Activated T-cell treated with anti-CD3 and anti-CD28 coated beads for 48 hours (primary cell): Measurements from ENCODE around the gene STAT5B.
A peak's percentile ranks its signal among the peaks of the same experiment; 100 is the strongest.

Experiments
- DNase-seq: peaks from one replicate; pipeline ENCODE4 v3.0.0-alpha.2; 2020; ENCODE audit warnings: low read depth

The STAT5B gene

DNA sequence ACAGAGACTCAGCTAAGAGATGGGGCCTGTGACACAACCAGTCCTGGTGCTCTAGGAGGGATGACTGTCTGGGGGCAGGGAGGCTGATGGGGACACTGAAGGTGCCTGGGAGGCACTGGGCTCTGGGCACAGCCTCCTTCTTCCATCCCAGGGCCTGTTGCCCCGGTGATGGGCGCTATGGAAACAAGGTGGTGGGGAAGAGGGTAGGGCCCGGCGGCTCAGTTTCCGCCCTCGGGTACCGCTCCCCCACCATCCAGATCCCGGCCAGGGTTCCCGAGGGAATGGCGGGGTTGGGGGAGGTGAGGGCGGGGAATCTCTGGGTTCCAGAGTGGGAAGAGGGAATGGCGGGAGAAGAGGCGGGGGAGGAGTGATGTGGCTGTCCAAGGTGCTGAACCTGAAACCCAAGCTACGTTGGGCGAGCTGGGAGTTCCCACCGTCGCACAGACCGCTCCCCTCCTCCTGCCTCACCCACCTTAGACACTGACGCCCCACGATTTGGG lies 96.2 kb downstream of the STAT5B start:
- no peak for DNase-seq

DNA sequence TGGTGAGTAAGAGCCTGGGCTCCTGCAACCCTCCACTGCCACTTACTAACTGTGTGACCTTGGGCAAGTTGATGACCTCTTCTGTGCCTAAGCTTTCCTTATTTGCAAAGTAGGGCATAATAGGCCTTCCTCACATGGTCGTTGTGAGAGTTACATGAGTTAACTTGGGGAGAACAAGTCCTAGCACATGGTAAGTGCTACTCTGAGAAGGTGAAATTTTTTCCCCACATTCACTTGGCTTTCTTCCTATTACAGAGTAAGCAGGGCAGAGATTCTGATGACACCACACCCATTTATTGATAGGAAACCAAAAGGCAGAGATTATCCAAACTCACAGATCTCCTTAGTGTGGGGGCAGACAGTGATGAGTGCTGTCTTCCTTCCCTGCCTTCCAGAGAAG lies 96.9 kb downstream of the STAT5B start:
- no peak for DNase-seq

GRCh38 chr17:42178817-42179216 lies 97.4 kb downstream of the STAT5B start:
- DNase-seq, result no peak

- DNase-seq, result no peak
Measured at GRCh38 chr17:42177684-42178083, 98.5 kb downstream of the STAT5B start.

- no peak for DNase-seq
Measured at GRCh38 chr17:42174126-42174783, 101.9 kb downstream of the STAT5B start.

- DNase-seq, result no peak
Measured at GRCh38 chr17:42171831-42172230, 104.4 kb downstream of the STAT5B start.

GRCh38 chr17:42169351-42169750 lies 106.8 kb downstream of the STAT5B start:
- no peak for DNase-seq

GRCh38 chr17:42167807-42168206 lies 108.4 kb downstream of the STAT5B start:
- no peak for DNase-seq

DNA sequence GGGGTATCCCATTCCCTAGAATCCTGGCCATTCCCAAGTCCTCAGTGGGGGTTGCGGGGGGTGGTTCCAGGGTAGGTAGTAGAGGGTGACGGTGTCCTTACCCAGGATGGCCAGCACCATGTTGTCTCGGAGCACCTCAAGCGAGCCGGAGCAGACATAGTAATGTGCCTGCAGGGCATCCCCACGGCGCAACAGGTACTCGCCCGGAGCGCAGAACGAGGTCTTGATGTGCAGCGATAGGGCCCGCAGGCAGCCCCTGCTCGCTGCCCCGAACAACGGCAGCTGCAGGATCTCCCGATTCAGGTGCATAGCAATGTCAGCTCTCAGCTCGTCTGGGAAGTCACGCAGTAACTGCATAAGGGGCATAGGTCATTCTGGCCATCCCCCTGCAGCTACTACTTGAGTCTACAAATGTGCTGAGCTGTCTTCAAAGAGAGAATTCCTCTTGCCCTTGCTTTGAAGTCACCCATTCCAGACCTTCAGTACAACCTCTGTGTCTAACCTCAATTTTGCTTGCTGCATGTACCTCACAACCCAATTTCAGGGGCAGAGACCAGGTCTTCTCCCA lies 109.9 kb downstream of the STAT5B start:
- DNase-seq, result no peak

GRCh38 chr17:42165751-42166150 lies 110.4 kb downstream of the STAT5B start:
- DNase-seq, result no peak

GRCh38 chr17:42163696-42164407 lies 112.3 kb downstream of the STAT5B start:
- DNase-seq, result no peak

DNA sequence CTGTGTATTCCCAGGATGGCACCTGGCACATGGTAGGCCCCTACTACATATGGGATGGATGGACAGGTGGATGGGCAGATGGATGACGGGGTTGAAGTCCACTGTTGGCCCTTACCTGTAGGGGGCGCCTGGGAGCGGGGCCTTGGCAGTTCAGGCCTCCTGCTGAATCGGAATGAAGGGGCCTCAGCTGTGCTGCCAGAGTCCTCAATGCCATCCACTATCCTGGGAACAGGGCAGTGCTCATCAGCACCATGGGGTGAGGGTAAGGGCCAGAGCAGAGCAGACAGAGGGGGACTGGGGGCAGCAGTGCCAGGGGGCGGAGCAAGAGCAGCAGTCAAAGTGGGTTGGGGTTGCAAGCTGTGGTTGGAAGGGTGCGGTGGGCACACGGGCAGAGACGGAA lies 113.1 kb downstream of the STAT5B start:
- peak; percentile 58 for DNase-seq

DNA sequence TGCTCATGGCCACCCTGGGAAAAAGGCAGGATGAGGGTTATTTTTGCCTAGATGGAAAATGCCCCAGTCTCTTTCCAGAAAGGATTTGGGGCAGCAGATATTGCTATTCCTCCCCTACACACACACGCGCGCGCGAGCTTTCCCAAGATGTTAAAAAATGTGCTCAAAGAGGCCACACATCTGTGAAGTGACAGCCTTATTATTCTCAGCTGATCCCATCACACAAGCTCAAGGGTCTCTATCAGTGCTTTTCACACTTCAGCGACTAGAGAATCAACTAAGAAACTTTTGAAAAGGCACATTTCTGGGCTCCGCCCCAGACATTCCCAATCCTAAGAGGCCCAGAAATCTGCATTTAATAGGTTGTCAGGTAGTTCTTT lies 115.7 kb downstream of the STAT5B start:
- DNase-seq, result no peak

DNA sequence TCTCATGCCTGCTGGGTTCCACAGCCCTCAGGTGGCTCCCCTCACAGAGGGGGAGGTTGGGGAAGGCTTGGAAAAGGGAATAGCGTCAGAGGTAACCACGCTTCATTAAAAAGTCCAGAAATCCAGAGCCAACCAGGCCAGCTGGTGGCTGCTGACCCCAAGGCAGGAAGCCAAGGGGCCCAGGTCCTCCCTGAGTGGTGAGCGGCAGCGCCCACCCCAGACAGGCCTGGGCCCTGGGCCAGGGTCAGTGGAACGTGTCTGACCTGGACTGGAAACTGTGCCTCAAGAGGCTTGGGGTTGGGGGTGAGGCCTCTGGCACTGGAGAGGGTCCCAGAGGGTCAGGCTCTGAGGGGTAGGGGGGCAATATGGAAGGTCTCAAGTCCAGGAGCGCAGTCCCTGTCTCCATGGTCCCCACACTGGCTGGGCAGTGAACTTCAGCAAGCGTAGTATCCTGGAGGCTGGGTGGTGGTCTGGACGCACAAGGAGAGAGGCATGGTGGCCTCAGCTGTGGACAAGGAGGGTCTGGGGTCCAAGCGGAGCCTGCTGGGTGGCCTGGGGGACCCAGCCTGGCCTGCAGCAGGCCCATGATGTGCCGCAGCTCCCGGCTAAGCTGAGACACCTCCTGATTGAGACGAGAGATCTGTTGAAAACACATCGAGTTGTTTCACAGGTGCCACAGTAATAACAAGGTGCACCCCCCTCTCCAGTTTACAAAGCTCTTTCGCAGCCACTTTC lies 116.2 kb downstream of the STAT5B start:
- no peak for DNase-seq

DNA sequence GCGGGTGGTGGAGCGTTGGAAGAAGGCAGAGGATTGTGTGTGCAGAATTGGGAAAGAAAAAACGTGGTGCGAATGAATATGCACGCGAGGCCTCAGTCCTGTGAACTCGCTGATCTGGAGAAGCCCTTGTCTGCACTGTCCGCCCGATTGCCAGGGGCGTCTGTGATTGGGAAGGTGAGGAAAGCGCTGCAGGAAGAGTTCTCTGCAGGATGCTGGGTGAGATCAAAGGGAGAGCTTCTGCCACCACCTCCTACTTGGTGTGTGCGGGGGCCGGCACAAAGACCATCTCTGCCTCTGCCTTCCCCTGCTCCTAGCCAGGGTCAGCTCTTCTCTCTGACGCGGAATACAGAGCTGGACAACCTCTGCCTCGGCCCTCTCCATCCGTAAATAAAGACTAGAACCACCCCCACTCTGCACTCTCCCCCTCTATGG lies 120.6 kb downstream of the STAT5B start:
- DNase-seq, result no peak

DNA sequence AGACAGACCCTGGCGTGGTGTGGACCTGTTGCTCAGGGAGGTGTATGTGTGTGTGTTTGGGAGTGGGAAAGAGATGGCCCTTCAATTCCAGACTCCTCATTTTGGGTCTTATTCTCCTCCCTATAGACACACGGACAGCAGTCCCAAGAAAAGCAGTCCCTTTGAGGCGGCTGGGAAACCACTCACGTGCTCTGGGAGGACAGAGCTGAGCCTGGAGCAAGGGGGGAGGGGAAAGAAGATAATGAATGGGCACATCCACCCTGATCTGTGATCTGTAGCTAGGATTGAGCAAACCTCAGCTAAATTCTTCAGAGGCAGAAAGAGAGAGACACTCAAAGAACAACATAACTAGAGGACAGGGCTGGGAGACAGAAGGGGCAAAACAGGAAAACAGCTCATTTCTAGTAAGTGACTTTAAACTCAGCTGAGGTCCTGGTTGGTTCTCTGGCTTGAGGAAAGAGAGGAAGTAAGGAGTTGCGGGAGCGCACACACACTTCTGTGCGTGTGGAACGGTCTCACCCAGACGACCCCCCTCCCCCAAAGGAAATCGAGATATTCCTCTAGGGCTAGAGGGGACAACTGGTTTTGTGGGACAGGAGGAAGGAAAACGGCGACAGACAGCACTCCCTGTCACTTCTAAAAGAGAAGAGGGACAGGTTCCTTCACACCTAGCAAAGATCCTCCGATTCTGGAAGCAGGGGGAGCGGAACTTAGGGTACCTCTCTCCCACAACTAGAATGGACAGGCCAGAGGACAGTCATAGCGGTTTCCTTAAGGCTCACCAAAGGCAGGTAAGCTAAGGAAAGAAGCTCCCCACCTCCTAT lies 122.1 kb downstream of the STAT5B start:
- no peak for DNase-seq
